Neural progenitor cell (in vitro differentiated cells): ENCODE measurements around the gene BRINP2. TPM values are rescaled to one million over a fixed set of nuclear protein-coding genes. Genes with fewer than 3 reads are reported as not detected.

ENCODE experiments used
- DNase-seq: peaks from one replicate; pipeline ENCODE4 v3.0.0-alpha.2; 2016; ENCODE audit warnings: low spot score
- H2AFZ ChIP-seq: fragments of 200-600 bp; sonication (generic); replicated peaks from 2 replicates; pipeline ENCODE4 v1.6.1; 2016; ENCODE audit warnings: antibody characterized with exemption
- H3F3A ChIP-seq: fragments of 200-600 bp; sonication (generic); 2 replicates; pipeline ENCODE4 v1.6.1; 2016; ENCODE audit warnings: antibody characterized with exemption, low read depth
- H3K27ac ChIP-seq: fragments of 200-600 bp; sonication (generic); 2 replicates; pipeline ENCODE4 v1.5.1; 2016; ENCODE audit warnings: mild to moderate bottlenecking
- H3K27me3 ChIP-seq: fragments of 200-600 bp; sonication (generic); 2 replicates; pipeline ENCODE4 v1.6.1; 2016; ENCODE audit warnings: mild to moderate bottlenecking, moderate library complexity
- H3K36me3 ChIP-seq: fragments of 200-600 bp; sonication (generic); 2 replicates; pipeline ENCODE4 v1.5.1; 2016
- H3K4me1 ChIP-seq: fragments of 200-600 bp; sonication (generic); 2 replicates; pipeline ENCODE4 v1.6.1; 2016; ENCODE audit warnings: mixed run types
- H3K4me2 ChIP-seq: fragments of 200-600 bp; sonication (generic); 2 replicates; pipeline ENCODE4 v1.6.1; 2016
- H3K4me3 ChIP-seq: fragments of 200-600 bp; sonication (generic); 2 replicates; pipeline ENCODE4 v1.5.1; 2016
- H3K79me2 ChIP-seq: fragments of 200-600 bp; sonication (generic); 2 replicates; pipeline ENCODE4 v1.6.1; 2016; ENCODE audit warnings: low read depth
- H3K9ac ChIP-seq: fragments of 200-600 bp; sonication (generic); 2 replicates; pipeline ENCODE4 v1.6.1; 2016
- H3K9me3 ChIP-seq: fragments of 200-600 bp; sonication (generic); 2 replicates; pipeline ENCODE4 v1.5.1; 2016; ENCODE audit warnings: low read depth
- H4K20me1 ChIP-seq: fragments of 200-600 bp; sonication (generic); 2 replicates; pipeline ENCODE4 v1.6.1; 2016; ENCODE audit warnings: low read depth
- H3K27ac Mint-ChIP-seq: 3 replicates; pipeline ENCODE4 v1.8.0; 2021; ENCODE audit warnings: mixed read lengths
- H3K27me3 Mint-ChIP-seq: 2 replicates; pipeline ENCODE4 v1.8.0; 2022; ENCODE audit warnings: low read depth, mild to moderate bottlenecking, inconsistent platforms, moderate library complexity, mixed read lengths; ENCODE audit not compliant: insufficient read depth
- H3K36me3 Mint-ChIP-seq: 3 replicates; pipeline ENCODE4 v1.8.0; 2021; ENCODE audit warnings: mixed read lengths
- H3K4me1 Mint-ChIP-seq: 3 replicates; pipeline ENCODE4 v1.8.0; 2021; ENCODE audit warnings: mixed read lengths
- H3K4me3 Mint-ChIP-seq: 3 replicates; pipeline ENCODE4 v1.8.0; 2021; ENCODE audit warnings: mild to moderate bottlenecking, moderate library complexity, mixed read lengths
- H3K9me3 Mint-ChIP-seq: 3 replicates; pipeline ENCODE4 v1.8.0; 2020; ENCODE audit warnings: mixed read lengths
- EZH2 ChIP-seq: fragments of 200-600 bp; sonication (generic); IDR thresholded peaks from 2 replicates; pipeline ENCODE4 v1.6.1; 2017; ENCODE audit warnings: antibody characterized with exemption, mild to moderate bottlenecking, moderate library complexity
- EZH2phosphoT487 ChIP-seq: fragments of 200-600 bp; sonication (generic); IDR thresholded peaks from 2 replicates; pipeline ENCODE4 v1.6.1; 2017; ENCODE audit warnings: antibody characterized with exemption
- total RNA-seq: library from RNA; depleted of rRNA; stranded (reverse); fragments of >200 nt; gene quantifications from 2 replicates; pipeline ENCODE4 v1.2.3, GENCODE V29; 2015; ENCODE audit warnings: low replicate concordance
- TF ChIP-seq, protein P1 (sequence below): fragments of 200-600 bp; sonication (generic); IDR thresholded peaks from 2 replicates; pipeline ENCODE4 v1.5.1; 2017; ENCODE audit warnings: antibody characterized with exemption, mild to moderate bottlenecking

Gene BRINP2
- total RNA-seq, 1 donor from 2014 or later = not detected

DNA sequence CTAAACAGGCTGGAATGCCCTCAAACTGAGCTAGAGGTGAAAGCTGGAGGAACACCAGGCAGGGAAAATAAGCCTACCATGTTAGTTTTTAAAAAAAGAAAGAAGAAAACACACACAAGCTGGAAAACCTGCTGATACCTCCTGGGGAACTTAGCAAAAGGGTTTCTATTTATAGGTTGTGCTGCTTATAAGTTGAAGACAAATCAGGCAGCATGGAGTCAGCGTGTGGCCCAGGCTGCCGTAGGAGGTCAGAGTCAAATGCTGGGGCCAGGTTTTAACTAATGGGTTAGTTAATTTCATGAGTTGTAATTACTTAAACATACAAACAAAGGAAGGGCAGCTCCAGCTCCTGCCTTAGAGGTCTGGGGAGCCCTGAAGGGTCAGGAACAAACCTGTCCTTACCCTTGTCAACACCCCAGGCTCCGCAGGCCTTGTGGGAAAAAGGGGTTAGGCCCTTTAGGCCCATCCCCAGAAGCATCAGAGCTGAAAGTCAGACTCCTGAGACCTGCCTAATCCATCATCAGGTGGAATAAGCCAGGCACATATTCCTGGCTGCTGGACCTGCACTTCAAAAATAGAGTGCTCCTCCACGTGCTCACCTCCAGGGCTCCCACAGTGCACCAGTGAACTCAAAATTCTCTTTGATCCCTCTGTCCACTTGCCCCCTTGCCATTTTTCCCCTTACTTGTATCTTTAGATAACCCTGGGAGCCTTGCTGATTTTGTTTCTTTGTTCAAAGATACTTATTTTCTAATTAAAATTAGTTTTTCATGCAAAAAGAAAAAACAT is 59.7 kb downstream of the BRINP2 start:
- Histone ChIP-seq H3K4me3 (no peak overlapping the region), H3K27me3 (no peaks in the 10 kb centered on the region), H3K4me1 (peaks cover 8% of the 10 kb centered on the region), H3K9me3 (no peaks in the 10 kb centered on the region), H3K9ac (no peak overlapping the region), H2AFZ (no peak overlapping the region), H3K79me2 (no peaks in the 10 kb centered on the region), H4K20me1 (no peaks in the 10 kb centered on the region), H3K27ac (no peak overlapping the region), H3F3A (no peaks in the 10 kb centered on the region), H3K36me3 (no peaks in the 10 kb centered on the region), H3K4me2 (no peak overlapping the region)
- Mint-ChIP-seq H3K36me3 (no peaks in the 10 kb centered on the region), H3K4me3 (no peak overlapping the region), H3K4me1 (peaks cover 22% of the 10 kb centered on the region), H3K9me3 (no peaks in the 10 kb centered on the region), H3K27me3 (peaks cover 4% of the 10 kb centered on the region), H3K27ac (no peak overlapping the region)
- no peak for DNase-seq
- no peak for TF ChIP-seq EZH2
- TF ChIP-seq EZH2phosphoT487 = no peak
- TF ChIP-seq, protein P1, sequence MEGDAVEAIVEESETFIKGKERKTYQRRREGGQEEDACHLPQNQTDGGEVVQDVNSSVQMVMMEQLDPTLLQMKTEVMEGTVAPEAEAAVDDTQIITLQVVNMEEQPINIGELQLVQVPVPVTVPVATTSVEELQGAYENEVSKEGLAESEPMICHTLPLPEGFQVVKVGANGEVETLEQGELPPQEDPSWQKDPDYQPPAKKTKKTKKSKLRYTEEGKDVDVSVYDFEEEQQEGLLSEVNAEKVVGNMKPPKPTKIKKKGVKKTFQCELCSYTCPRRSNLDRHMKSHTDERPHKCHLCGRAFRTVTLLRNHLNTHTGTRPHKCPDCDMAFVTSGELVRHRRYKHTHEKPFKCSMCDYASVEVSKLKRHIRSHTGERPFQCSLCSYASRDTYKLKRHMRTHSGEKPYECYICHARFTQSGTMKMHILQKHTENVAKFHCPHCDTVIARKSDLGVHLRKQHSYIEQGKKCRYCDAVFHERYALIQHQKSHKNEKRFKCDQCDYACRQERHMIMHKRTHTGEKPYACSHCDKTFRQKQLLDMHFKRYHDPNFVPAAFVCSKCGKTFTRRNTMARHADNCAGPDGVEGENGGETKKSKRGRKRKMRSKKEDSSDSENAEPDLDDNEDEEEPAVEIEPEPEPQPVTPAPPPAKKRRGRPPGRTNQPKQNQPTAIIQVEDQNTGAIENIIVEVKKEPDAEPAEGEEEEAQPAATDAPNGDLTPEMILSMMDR = no peak

DNA sequence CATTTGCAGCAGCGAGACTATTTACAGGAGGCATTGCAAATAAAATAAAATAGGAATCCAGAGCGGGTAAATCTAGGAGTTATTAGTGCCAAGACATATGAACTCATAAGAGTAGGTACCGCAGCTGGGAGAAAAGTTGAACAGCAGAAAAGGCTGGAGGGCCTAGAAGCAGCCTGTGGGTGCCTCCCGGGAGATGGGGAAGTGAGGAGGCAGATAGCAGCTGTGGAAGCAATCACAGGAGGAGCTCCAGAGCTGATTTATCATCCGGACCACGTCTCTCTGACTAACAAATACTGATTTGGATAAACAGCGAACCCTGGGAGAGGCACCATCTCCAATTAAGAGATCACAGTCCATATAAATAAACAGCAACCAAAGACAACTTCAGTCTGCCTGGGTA is 64.6 kb downstream of the BRINP2 start:
- no peaks in the 10 kb centered on the region for H3F3A ChIP-seq
- Mint-ChIP-seq H3K9me3 (no peaks in the 10 kb centered on the region), H3K27ac (no peak overlapping the region), H3K27me3 (peaks cover 4% of the 10 kb centered on the region), H3K4me1 (peaks cover 20% of the 10 kb centered on the region), H3K36me3 (no peaks in the 10 kb centered on the region), H3K4me3 (no peak overlapping the region)
- H2AFZ ChIP-seq = no peak overlapping the region
- no peak for DNase-seq
- H3K27me3 ChIP-seq = no peaks in the 10 kb centered on the region
- no peaks in the 10 kb centered on the region for H3K9me3 ChIP-seq
- H3K27ac ChIP-seq = no peak overlapping the region
- peaks cover 11% of the 10 kb centered on the region for H3K4me1 ChIP-seq
- H3K4me3 ChIP-seq = no peak overlapping the region
- H3K79me2 ChIP-seq = no peaks in the 10 kb centered on the region
- TF ChIP-seq, protein P1 = no peak
- TF ChIP-seq EZH2 (no peak), EZH2phosphoT487 (no peak)
- H4K20me1 ChIP-seq = no peaks in the 10 kb centered on the region
- no peak overlapping the region for H3K9ac ChIP-seq
- no peaks in the 10 kb centered on the region for H3K36me3 ChIP-seq
- no peak overlapping the region for H3K4me2 ChIP-seq

DNA sequence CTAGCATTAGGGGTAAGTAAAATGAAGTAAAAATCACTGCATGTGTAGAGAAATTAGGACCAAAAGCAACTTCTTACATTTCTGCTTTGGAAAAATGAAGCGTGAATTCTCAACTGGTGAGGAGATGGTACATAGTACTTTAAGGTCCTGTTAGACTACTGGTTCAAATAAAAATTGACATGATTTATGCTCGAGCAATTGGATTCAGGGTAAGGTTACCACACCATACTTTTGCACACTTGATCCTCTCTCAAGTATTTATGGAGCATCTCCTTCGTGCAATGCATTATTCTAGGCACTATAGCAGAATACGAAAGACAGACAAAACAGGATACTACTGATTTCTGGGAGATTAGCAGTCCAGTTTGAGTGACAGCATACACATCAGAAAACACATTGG is 66.2 kb downstream of the BRINP2 start:
- Mint-ChIP-seq H3K4me1 (peaks cover 19% of the 10 kb centered on the region), H3K4me3 (no peak overlapping the region), H3K9me3 (no peaks in the 10 kb centered on the region), H3K36me3 (no peaks in the 10 kb centered on the region), H3K27ac (no peak overlapping the region), H3K27me3 (peaks cover 7% of the 10 kb centered on the region)
- Histone ChIP-seq H3K4me1 (peaks cover 9% of the 10 kb centered on the region), H3K4me2 (no peak overlapping the region), H2AFZ (no peak overlapping the region), H3K79me2 (no peaks in the 10 kb centered on the region), H3K36me3 (no peaks in the 10 kb centered on the region), H3K9ac (no peak overlapping the region), H3K4me3 (no peak overlapping the region), H3K27ac (no peak overlapping the region), H3F3A (no peaks in the 10 kb centered on the region), H3K27me3 (no peaks in the 10 kb centered on the region), H4K20me1 (no peaks in the 10 kb centered on the region), H3K9me3 (no peaks in the 10 kb centered on the region)
- no peak for TF ChIP-seq EZH2phosphoT487
- no peak for TF ChIP-seq EZH2
- TF ChIP-seq, protein P1 = no peak
- no peak for DNase-seq
